Esophagus squamous epithelium (tissue), 4 donors: ENCODE measurements around the gene FBXO42.

ENCODE experiments used
- POLR2A ChIP-seq, 4 donors: fragments of 450-650 bp; IDR thresholded peaks; one replicate each; pipeline ENCODE4 v1.6.1; 2017; ENCODE audit warnings: antibody characterized with exemption in 4 of 4, mild to moderate bottlenecking in 4 of 4, moderate library complexity in 3 of 4
- TF ChIP-seq, protein P1 (sequence below), 6 experiments: fragments of 450-650 bp in 4 of 6; fragments of 200-600 bp in 2 of 6; sonication (generic) in 2 of 6; IDR thresholded peaks; one replicate each; pipeline ENCODE4 v1.5.1; 2016 to 2019; ENCODE audit warnings: antibody characterized with exemption in 6 of 6, mild to moderate bottlenecking in 4 of 6, moderate library complexity in 4 of 6

DNA sequence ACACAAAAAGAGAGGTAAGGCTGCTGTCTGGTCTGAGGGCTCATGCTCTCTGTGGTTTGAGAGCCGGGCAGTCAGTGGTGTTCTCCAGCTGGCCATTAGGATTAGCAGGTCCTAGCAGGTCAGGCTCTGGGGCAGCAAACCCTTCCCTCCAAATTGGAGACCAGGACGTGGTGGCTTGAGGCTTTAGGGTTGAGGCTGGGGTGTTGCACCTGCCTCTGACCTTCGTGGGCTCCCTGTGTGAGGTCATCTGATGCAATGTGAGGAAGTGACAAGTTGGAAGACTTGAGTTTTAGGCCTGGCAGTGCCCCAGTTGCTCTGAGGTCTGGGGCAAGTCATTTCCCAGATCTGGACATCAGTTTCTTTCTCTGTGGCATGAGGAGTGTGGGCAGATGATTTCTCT, 39.1 kb upstream of the FBXO42 start:
- TF ChIP-seq, protein P1, sequence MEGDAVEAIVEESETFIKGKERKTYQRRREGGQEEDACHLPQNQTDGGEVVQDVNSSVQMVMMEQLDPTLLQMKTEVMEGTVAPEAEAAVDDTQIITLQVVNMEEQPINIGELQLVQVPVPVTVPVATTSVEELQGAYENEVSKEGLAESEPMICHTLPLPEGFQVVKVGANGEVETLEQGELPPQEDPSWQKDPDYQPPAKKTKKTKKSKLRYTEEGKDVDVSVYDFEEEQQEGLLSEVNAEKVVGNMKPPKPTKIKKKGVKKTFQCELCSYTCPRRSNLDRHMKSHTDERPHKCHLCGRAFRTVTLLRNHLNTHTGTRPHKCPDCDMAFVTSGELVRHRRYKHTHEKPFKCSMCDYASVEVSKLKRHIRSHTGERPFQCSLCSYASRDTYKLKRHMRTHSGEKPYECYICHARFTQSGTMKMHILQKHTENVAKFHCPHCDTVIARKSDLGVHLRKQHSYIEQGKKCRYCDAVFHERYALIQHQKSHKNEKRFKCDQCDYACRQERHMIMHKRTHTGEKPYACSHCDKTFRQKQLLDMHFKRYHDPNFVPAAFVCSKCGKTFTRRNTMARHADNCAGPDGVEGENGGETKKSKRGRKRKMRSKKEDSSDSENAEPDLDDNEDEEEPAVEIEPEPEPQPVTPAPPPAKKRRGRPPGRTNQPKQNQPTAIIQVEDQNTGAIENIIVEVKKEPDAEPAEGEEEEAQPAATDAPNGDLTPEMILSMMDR (IDR thresholded peaks at IDR 0.05) = no peak
- no peak for TF ChIP-seq POLR2A (IDR thresholded peaks at IDR 0.05)
